GM12891 (cell line): ENCODE data around the gene PHACTR4.
"Not testable (repeated sequence)": the region's sequence is repeated elsewhere in the genome, so short reads cannot be mapped to it uniquely, and the experiment has no call there.

Source experiments
- DNase-seq: peaks from one replicate; pipeline ENCODE4 v3.0.0; 2011; ENCODE audit warnings: low spot score; ENCODE audit not compliant: insufficient read length
- FAIRE-seq: peaks from 2 replicates; lab custom pipeline; 2011; peaks lifted over from hg19 to GRCh38; lab: Jason Lieb, UNC
- PAX5 ChIP-seq: IDR thresholded peaks from 2 replicates; pipeline ENCODE4 v1.6.1; 2011; ENCODE audit warnings: low read length, moderate library complexity, mild to moderate bottlenecking; ENCODE audit not compliant: insufficient read depth, severe bottlenecking
- POLR2A ChIP-seq: IDR thresholded peaks from 2 replicates; pipeline ENCODE4 v1.6.1; 2011; ENCODE audit warnings: low read depth, low read length, control low read depth
- POLR2AphosphoS5 ChIP-seq: IDR thresholded peaks from 2 replicates; pipeline ENCODE4 v1.6.1; 2011; ENCODE audit warnings: low read depth, low read length, control low read depth
- POU2F2 ChIP-seq: IDR thresholded peaks from 2 replicates; pipeline ENCODE4 v1.6.1; 2011; ENCODE audit warnings: low read depth, mild to moderate bottlenecking, control low read depth, low read length, moderate library complexity
- SPI1 ChIP-seq: IDR thresholded peaks from 2 replicates; pipeline ENCODE4 v1.6.1; 2011; ENCODE audit warnings: low read depth, low read length, control low read depth
- TAF1 ChIP-seq: IDR thresholded peaks from 2 replicates; pipeline ENCODE4 v1.6.1; 2011; ENCODE audit warnings: low read depth, low read length, control low read depth

The PHACTR4 gene

GRCh38 chr1:28450561-28450960 lies 81.0 kb downstream of the PHACTR4 start:
- no peak for TF ChIP-seq TAF1
- no peak for TF ChIP-seq PAX5
- TF ChIP-seq POU2F2: no peak
- no peak for TF ChIP-seq POLR2A
- TF ChIP-seq SPI1: no peak
- TF ChIP-seq POLR2AphosphoS5: no peak
- no peak for DNase-seq
- FAIRE-seq: peak; percentile 59

GRCh38 chr1:28451011-28451410 lies 81.5 kb downstream of the PHACTR4 start:
- TF ChIP-seq SPI1 (no peak), TAF1 (no peak), POLR2AphosphoS5 (no peak), POU2F2 (no peak), POLR2A (no peak), PAX5 (no peak)
- no peak for DNase-seq
- no peak for FAIRE-seq

GRCh38 chr1:28456078-28456477 lies 86.5 kb downstream of the PHACTR4 start:
- FAIRE-seq (no peak), DNase-seq (no peak)
- no peak for TF ChIP-seq POU2F2
- no peak for TF ChIP-seq POLR2A
- no peak for TF ChIP-seq TAF1
- TF ChIP-seq PAX5: no peak
- TF ChIP-seq SPI1: no peak
- TF ChIP-seq POLR2AphosphoS5: no peak

- FAIRE-seq: no peak
- TF ChIP-seq PAX5: no peak
- TF ChIP-seq SPI1: no peak
- no peak for TF ChIP-seq POU2F2
- TF ChIP-seq POLR2AphosphoS5: no peak
- TF ChIP-seq TAF1: no peak
- TF ChIP-seq POLR2A: no peak
- no peak for DNase-seq
These were observed 88.1 kb downstream of the PHACTR4 start for GRCh38 chr1:28457678-28458077.

- FAIRE-seq (no peak), DNase-seq (no peak)
- no peak for TF ChIP-seq POLR2AphosphoS5
- TF ChIP-seq SPI1: no peak
- no peak for TF ChIP-seq POLR2A
- no peak for TF ChIP-seq TAF1
- TF ChIP-seq PAX5: no peak
- TF ChIP-seq POU2F2: no peak
These were observed 89.0 kb downstream of the PHACTR4 start for GRCh38 chr1:28458237-28459228.

- TF ChIP-seq PAX5 (no peak), POLR2A (no peak), TAF1 (no peak), SPI1 (no peak), POLR2AphosphoS5 (no peak)
- FAIRE-seq: no peak
- DNase-seq: no peak
These were observed 96.8 kb downstream of the PHACTR4 start for GRCh38 chr1:28466226-28466778.

GRCh38 chr1:28470146-28470545 lies 100.6 kb downstream of the PHACTR4 start:
- FAIRE-seq (no peak), DNase-seq (no peak)
- no peak for TF ChIP-seq PAX5
- TF ChIP-seq TAF1: no peak
- TF ChIP-seq POLR2AphosphoS5: no peak
- no peak for TF ChIP-seq POLR2A
- no peak for TF ChIP-seq SPI1
- no peak for TF ChIP-seq POU2F2

GRCh38 chr1:28479497-28479896 lies 110.0 kb downstream of the PHACTR4 start:
- not testable (repeated sequence) for FAIRE-seq, DNase-seq

- FAIRE-seq (peak; percentile 57), DNase-seq (no peak)
- TF ChIP-seq PAX5 (no peak), POLR2AphosphoS5 (no peak), POLR2A (no peak), SPI1 (no peak), POU2F2 (no peak), TAF1 (no peak)
These were observed 110.8 kb downstream of the PHACTR4 start for GRCh38 chr1:28480308-28480707.

GRCh38 chr1:28482138-28482537 lies 112.6 kb downstream of the PHACTR4 start:
- DNase-seq (no peak), FAIRE-seq (no peak)
- TF ChIP-seq SPI1: no peak
- TF ChIP-seq TAF1: no peak
- no peak for TF ChIP-seq PAX5
- TF ChIP-seq POLR2A: no peak
- no peak for TF ChIP-seq POU2F2
- no peak for TF ChIP-seq POLR2AphosphoS5
